Cardiac fibroblast (primary cell): ENCODE results near the gene HRK.
"Not testable (repeated sequence)": the region's sequence is repeated elsewhere in the genome, so short reads cannot be mapped to it uniquely, and the experiment has no call there.

Experiments used
- DNase-seq, 2 donors: peaks; one replicate each; pipeline versions ENCODE4 v3.0.0 to v3.0.0-alpha.2; 2010; ENCODE audit warnings: low read depth in 2 of 2
- H3K4me3 ChIP-seq, 2 donors: replicated peaks in 1 of 2; 1 replicate in 1 of 2; 2 replicates in 1 of 2; pipeline ENCODE4 v1.5.1; 2011; ENCODE audit warnings: low read depth in 2 of 2, low read length in 2 of 2, mild to moderate bottlenecking in 2 of 2, moderate library complexity in 1 of 2
- TF ChIP-seq, protein P1 (sequence below): IDR thresholded peaks from one replicate; pipeline ENCODE4 v1.5.1; 2011; ENCODE audit warnings: low read depth, mild to moderate bottlenecking, low read length, inconsistent platforms

Gene HRK

DNA sequence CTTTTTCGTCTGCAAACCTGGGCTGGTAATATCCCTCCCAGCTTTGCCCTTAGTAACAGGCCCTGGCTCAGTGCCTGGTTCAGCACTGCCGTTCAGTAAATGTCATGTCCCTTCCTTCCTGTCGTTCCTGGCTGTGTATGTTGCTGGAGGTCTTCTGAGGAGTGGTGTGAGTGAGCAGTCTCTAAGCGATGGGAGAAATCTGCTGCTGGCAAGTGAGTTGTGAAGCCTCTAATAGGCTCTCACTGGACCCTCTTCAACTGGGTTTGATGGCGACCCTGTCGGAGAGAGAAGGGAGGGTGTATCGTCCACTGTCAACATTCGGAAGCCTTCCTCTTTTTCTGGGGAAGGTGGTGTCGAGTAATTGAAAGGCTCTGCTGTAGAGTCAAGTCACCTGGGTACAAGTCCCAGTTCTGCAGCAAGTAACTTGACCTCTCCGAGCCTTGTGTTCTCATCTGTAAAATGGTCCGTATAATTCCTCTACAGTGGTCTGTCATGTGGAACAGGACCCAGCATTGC is 62.8 kb downstream of the HRK start:
- H3K4me3 ChIP-seq: peak overlapping the region; percentile 84 to 89
- TF ChIP-seq, protein P1, sequence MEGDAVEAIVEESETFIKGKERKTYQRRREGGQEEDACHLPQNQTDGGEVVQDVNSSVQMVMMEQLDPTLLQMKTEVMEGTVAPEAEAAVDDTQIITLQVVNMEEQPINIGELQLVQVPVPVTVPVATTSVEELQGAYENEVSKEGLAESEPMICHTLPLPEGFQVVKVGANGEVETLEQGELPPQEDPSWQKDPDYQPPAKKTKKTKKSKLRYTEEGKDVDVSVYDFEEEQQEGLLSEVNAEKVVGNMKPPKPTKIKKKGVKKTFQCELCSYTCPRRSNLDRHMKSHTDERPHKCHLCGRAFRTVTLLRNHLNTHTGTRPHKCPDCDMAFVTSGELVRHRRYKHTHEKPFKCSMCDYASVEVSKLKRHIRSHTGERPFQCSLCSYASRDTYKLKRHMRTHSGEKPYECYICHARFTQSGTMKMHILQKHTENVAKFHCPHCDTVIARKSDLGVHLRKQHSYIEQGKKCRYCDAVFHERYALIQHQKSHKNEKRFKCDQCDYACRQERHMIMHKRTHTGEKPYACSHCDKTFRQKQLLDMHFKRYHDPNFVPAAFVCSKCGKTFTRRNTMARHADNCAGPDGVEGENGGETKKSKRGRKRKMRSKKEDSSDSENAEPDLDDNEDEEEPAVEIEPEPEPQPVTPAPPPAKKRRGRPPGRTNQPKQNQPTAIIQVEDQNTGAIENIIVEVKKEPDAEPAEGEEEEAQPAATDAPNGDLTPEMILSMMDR: no peak
- DNase-seq: peak; percentile 37 to 42

DNA sequence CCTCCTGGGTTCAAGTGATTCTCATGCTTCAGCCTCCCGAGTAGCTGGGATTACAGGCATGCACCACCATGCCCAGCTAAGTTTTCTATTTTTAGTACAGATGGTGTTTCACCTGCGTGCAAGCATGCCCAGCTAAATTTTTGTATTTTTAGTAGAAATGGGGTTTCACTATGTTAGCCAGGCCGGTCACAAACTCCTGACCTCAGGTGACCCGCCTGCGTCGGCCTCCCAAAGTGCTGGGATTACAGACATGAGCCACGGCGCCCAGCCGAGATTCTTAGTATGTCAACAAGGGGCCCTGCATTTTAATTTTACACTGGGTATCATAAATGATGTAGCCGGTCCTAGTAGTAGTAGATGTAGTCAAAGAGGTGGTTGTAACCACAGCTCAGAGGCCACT is 66.5 kb downstream of the HRK start:
- H3K4me3 ChIP-seq, DNase-seq: not testable (repeated sequence)

DNA sequence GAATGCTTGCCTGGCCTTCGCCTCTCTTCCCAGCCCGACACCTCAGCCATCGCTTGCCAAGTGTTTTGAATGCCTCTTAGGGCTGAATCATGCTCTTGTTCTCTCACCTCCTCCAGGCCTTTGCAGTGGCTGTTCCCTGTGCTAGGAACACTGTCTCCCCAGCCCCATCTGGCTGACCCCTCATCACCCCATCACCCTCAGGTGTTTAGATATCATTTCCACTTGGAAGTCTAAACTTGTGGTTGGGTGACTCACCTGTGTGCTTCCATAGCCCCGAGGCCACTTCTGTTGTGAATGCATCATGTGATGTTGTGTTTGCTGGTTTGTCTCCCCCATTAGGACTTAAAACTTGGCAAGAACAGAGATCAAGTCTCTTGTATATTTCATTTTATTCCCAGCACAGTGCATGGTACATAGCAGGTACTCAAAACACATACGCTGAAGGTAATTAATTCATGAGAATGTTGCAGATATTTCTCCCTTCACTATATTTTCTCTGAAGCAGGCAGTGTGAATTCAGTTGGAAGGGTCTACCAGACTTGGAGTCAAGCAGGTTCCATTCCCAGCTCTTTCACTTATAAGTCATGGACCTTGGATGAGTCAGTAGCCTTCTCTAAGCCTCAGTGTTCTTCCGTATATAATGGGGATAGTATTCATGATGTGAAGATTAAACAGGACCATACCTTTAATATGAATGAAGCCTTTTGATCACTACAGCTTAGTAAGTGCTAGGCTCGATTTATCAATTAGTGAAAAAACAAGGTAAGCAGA is 67.8 kb downstream of the HRK start:
- TF ChIP-seq, protein P1: no peak
- H3K4me3 ChIP-seq: no peak overlapping the region
- DNase-seq: no peak

DNA sequence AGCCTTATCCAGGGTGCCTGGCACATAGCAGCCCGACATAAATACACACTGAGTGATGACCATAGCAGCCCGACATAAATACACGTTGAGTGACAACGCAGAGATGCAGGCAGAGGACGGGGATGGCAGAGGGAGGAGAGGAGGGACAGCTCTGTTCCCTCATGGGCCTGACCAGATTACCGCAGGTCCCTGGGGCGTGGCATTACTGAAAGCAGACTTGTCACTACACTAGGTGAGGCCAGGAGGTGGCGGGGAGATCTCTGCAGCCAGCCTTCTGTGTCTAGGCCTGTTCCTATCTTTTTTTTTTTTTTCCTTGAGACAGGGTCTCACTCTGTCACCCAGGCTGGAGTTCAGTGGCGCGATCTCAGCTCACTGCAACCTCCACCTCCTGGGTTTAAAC is 69.0 kb downstream of the HRK start:
- TF ChIP-seq, protein P1: no peak

DNA sequence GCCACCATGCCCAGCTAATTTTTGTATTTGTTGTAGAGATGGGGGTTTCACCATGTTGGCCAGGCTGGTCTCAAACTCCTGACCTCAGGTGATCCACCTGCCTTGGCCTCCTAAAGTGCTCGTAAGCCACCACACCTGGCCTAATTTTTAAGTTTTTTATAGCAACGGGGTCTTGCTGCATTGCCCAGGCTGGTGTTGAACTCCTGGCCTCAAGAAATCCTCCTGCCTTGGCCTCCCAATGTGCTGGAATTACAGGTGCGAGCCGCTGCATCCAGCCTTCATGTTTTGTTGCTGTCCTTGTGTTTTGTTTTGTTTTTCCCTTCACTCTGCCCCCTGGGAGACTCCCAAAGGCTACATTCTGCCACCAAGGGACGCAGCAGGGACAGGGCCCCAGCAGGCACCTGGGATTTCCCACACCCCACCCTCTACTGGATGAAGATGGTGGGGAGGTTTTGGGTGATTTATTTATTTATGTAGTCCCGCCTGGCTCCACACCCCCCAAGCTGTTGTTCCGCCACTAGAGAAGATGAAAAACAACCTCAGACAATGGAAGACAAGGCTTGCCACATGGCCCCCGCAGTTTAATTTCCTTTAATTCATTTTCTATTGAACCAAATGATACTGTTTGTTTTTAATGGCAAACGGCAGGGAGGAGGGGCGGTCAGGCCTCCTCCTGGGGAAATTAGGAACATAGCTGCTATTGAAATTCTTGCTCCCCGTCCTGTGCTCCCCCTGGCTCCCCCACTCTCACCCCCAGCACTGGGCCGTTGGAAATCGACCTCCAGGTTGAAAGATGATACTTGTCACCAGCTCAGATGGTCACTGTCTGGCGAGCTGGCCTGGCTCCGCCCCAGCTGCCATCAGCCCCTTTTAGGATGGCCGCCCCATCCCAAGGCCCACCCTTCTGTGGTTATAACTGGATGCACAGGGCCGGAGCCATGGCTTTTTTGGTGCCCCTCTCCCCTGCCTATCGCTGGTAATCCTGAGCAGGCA is 72.8 kb downstream of the HRK start:
- no peak for DNase-seq
- no peak overlapping the region for H3K4me3 ChIP-seq
- TF ChIP-seq, protein P1: no peak

More for the DNA sequence above, 69.0 kb downstream of the HRK start:
- no peak overlapping the region for H3K4me3 ChIP-seq
- DNase-seq: no peak

DNA sequence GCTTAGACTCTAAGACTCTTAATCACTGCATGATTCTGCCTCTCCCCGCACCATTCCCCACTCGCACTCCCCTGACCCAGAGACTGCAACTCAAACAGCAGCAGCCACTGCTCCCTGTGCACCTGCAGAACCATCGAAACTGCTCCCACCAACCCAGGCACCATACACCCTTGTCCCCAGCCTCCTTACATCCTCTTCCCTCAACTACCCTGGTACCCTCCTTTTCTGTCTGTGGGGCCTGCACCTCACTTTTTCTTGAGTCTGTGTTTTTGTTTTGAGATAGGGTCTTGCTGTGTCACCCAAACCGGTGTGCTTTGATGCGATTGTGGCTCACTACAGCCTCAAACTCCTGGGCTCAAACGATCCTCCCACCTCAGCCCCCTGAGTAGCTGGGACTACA is 73.7 kb downstream of the HRK start:
- TF ChIP-seq, protein P1: no peak
- no peak for DNase-seq
- H3K4me3 ChIP-seq: no peak overlapping the region
